ENCODE data around the gene TPRN. TPM values are rescaled to one million over a fixed set of nuclear protein-coding genes. Genes with fewer than 3 reads are reported as not detected.

The TPRN gene
- total and polyA plus RNA-seq, 9 of the 15 experiments (the other 6 are each of a cell fraction or from before 2014, with no cell fraction given), result 0.31 to 31.9 (median 4.4) TPM

- POLR2A ChIA-PET, result interaction anchor here (1.2 kb wide), 1 partner anchor 20 kb away, joined by 4 read pairs; no protein-coding TSS in a partner anchor
- FAIRE-seq (no peak), DNase-seq (ENCODE audit: extremely low read depth in 1 of 4, low spot score in 3 of 4) (no peak), ATAC-seq (no peak)
- TF ChIP-seq HSF4 (CRISPR knock-in tag; IDR thresholded peaks at IDR 0.05; ENCODE audit: borderline replicate concordance) (no peak), MYC (IDR thresholded peaks at IDR 0.05; ENCODE audit: low read depth, low read length) (no peak), MYC (CRISPR knock-in tag; IDR thresholded peaks at IDR 0.05; ENCODE audit: borderline replicate concordance, low read depth) (no peak), PTTG1 (tag; IDR thresholded peaks at IDR 0.05; ENCODE audit: low read depth) (no peak), NKRF (IDR thresholded peaks at IDR 0.05; ENCODE audit: borderline replicate concordance) (no peak), ZNF12 (CRISPR knock-in tag; IDR thresholded peaks at IDR 0.05) (no peak), SREBF2 (CRISPR knock-in tag; IDR thresholded peaks at IDR 0.05) (no peak), ZNF398 (CRISPR knock-in tag; IDR thresholded peaks at IDR 0.05) (no peak), KAT8 (IDR thresholded peaks at IDR 0.05; ENCODE audit: low read depth) (no peak), MEF2D (tag; conservative IDR thresholded peaks at IDR 0.05; ENCODE audit: low read depth) (no peak), SRSF9 (IDR thresholded peaks at IDR 0.05; ENCODE audit: borderline replicate concordance, low read depth, low read length) (no peak), CEBPG (CRISPR knock-in tag; IDR thresholded peaks at IDR 0.05) (no peak), CEBPG (tag; conservative IDR thresholded peaks at IDR 0.05 in 1 of 2, IDR thresholded peaks at IDR 0.05 in 1 of 2) (no peak)
- TF ChIP-seq, protein P1, sequence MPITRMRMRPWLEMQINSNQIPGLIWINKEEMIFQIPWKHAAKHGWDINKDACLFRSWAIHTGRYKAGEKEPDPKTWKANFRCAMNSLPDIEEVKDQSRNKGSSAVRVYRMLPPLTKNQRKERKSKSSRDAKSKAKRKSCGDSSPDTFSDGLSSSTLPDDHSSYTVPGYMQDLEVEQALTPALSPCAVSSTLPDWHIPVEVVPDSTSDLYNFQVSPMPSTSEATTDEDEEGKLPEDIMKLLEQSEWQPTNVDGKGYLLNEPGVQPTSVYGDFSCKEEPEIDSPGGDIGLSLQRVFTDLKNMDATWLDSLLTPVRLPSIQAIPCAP (CRISPR knock-in tag; IDR thresholded peaks at IDR 0.05; ENCODE audit: borderline replicate concordance), result no peak
- TF ChIP-seq, protein P2, sequence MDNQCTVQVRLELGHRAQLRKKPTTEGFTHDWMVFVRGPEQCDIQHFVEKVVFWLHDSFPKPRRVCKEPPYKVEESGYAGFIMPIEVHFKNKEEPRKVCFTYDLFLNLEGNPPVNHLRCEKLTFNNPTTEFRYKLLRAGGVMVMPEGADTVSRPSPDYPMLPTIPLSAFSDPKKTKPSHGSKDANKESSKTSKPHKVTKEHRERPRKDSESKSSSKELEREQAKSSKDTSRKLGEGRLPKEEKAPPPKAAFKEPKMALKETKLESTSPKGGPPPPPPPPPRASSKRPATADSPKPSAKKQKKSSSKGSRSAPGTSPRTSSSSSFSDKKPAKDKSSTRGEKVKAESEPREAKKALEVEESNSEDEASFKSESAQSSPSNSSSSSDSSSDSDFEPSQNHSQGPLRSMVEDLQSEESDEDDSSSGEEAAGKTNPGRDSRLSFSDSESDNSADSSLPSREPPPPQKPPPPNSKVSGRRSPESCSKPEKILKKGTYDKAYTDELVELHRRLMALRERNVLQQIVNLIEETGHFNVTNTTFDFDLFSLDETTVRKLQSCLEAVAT (IDR thresholded peaks at IDR 0.05), result no peak
- Histone ChIP-seq H3K4me1 (replicated peaks in 1 of 2; ENCODE audit: control insufficient read depth in 2 of 2, insufficient read depth in 2 of 2, low read length in 2 of 2) (peaks cover 8 to 52% of the 10 kb centered on the region in 2 experiments; a peak in 3 of 5 replicates), H3K4me3 (no peak overlapping the region), H3K36me3 (ENCODE audit: control insufficient read depth, insufficient read depth, low read length) (no peaks in the 10 kb centered on the region), H3K9ac (ENCODE audit: insufficient read depth in 1 of 2, low read depth in 2 of 2, low read length in 2 of 2) (no peak overlapping the region; a peak in 1 of 4 replicates), H3K9me1 (ENCODE audit: control insufficient read depth, insufficient read depth, low read length) (no peaks in the 10 kb centered on the region), H3K27ac (ENCODE audit: extremely low read depth, low read depth, low read length) (no peak overlapping the region), H4K20me1 (replicated peaks; ENCODE audit: control insufficient read depth, insufficient read depth, low read length) (0 out of 2 replicates have a peak, but pooled peaks cover 5% of the 10 kb centered on the region), H3K9me3 (replicated peaks; ENCODE audit: control insufficient read depth, insufficient read depth, low read depth, low read length) (no peaks in the 10 kb centered on the region), H3K4me2 (ENCODE audit: insufficient read depth, low read length) (no peak overlapping the region), H3K27me3 (ENCODE audit: control insufficient read depth in 2 of 2, insufficient read depth in 2 of 2, low read length in 2 of 2) (peaks cover 0 to 12% of the 10 kb centered on the region in 2 experiments; a peak in 2 of 5 replicates), H3K79me2 (ENCODE audit: control insufficient read depth, insufficient read depth, low read length) (no peaks in the 10 kb centered on the region), H2AFZ (ENCODE audit: low read depth, low read length) (no peak overlapping the region)
- intact Hi-C loops (cut with micrococcal nuclease), result no loop called here
- in situ Hi-C loops (cut with MboI), result no loop called here
- BruUV-seq (replicated peaks), result no TSS peak
- WGBS (ENCODE audit: insufficient coverage, low coverage, missing lambda C conversion rate), result 35% methylated on average over 3 of the region's 24 CpGs
- CTCF ChIA-PET (ENCODE audit: low intra/inter-chr PET ratio), result no interaction called here
These were observed 52.8 kb downstream of the TPRN start for GRCh38 chr9:137147793-137148160.
